ENCODE measurements around the gene TSPAN18. TPM values are rescaled to one million over a fixed set of nuclear protein-coding genes. Genes with fewer than 3 reads are reported as not detected.

Gene TSPAN18
- total and polyA plus RNA-seq, 2 of the 4 experiments (the other 2 are of a cell fraction): 0.36 to 1.1 TPM

GRCh38 chr11:44840521-44841251 is 113.9 kb downstream of the TSPAN18 start:
- in situ Hi-C loops (cut with MboI; ENCODE audit: low sequenced_read_pairs): no loop called here
- no peaks in the 10 kb centered on the region for H3K36me3 ChIP-seq (ENCODE audit: control insufficient read depth, insufficient read depth, low read length)
- H3K56ac ChIP-seq (ENCODE audit: extremely low read depth, insufficient read depth, low read length): no peak overlapping the region
- H3K4me3 ChIP-seq (ENCODE audit: insufficient read depth, low read depth, low read length): no peak overlapping the region
- H2AK9ac ChIP-seq (replicated peaks; ENCODE audit: low read depth, low read length, poor library complexity): no peak overlapping the region
- dilution Hi-C loops (cut with HindIII; ENCODE audit: low sequenced_read_pairs, unreplicated experiment): no loop called here
- H3K9ac ChIP-seq (ENCODE audit: low read depth, low read length): no peak overlapping the region
- H3K14ac ChIP-seq (replicated peaks; ENCODE audit: low read depth, low read length): peak overlapping the region; percentile 26; the same call in 1 of the 2 replicates
- H2BK20ac ChIP-seq (ENCODE audit: low read depth, low read length): peak overlapping the region; percentile 57
- no peak for ATAC-seq (ENCODE audit: low read depth)
- intact Hi-C loops (cut with micrococcal nuclease): loop anchor here (5.0 kb wide), 1 partner anchor 47 kb away; no protein-coding TSS in a partner anchor
- BruUV-seq (replicated peaks): no TSS peak
- H4K91ac ChIP-seq (ENCODE audit: insufficient read depth, low read depth, low read length): peak overlapping the region; percentile 85
- H4K8ac ChIP-seq (ENCODE audit: low read depth in 2 of 2, low read length in 2 of 2): peak overlapping the region; percentile 6 to 7; a peak in 3 of 4 replicates
- 77% methylated on average over 6 of the region's 9 CpGs; no CpG with 5 or more reads in 1 of the 2 experiments for WGBS, 2 experiments (ENCODE audit: extremely low coverage in 2 of 2, insufficient read length in 1 of 2)
- peak overlapping the region; percentile 97 for H3K4ac ChIP-seq (ENCODE audit: low read depth, low read length)
- peak overlapping the region; percentile 91 for H3K18ac ChIP-seq (ENCODE audit: low read depth, low read length)
- H2AK5ac ChIP-seq (ENCODE audit: low read depth, low read length): peak overlapping the region; percentile 10
- no peaks in the 10 kb centered on the region for H3K27me3 ChIP-seq (ENCODE audit: control insufficient read depth, insufficient read depth, low read length)
- DNase-seq: no peak
- H3K79me1 ChIP-seq (ENCODE audit: low read depth in 1 of 2, low read length in 2 of 2): no peaks in the 10 kb centered on the region
- H2BK15ac ChIP-seq (ENCODE audit: low read depth, low read length): peak overlapping the region; percentile 84; the same call in 2 of the 3 replicates
- peak overlapping the region; percentile 48 for H4K5ac ChIP-seq (ENCODE audit: low read depth, low read length)
- H3K9me1 ChIP-seq (ENCODE audit: insufficient read depth, low read length): peaks cover 7% of the 10 kb centered on the region
- H3K23ac ChIP-seq (ENCODE audit: low read depth, low read length): no peak overlapping the region
- H3K4me1 ChIP-seq (ENCODE audit: control insufficient read depth, insufficient read depth, low read length): peaks cover 16% of the 10 kb centered on the region
- TF ChIP-seq POLR2A (IDR thresholded peaks at IDR 0.05; ENCODE audit: low read depth, low read length) (no peak), NFE2L2 (IDR thresholded peaks at IDR 0.05; ENCODE audit: low read depth, low read length) (no peak), SMC3 (IDR thresholded peaks at IDR 0.05; ENCODE audit: low read depth, low read length) (no peak), CEBPB (IDR thresholded peaks at IDR 0.05; ENCODE audit: low read depth, low read length) (no peak), RFX5 (IDR thresholded peaks at IDR 0.05; ENCODE audit: low read depth, low read length) (no peak), RCOR1 (IDR thresholded peaks at IDR 0.05; ENCODE audit: insufficient replicate concordance, low read length) (no peak), CHD1 (IDR thresholded peaks at IDR 0.05; ENCODE audit: low read depth, low read length) (no peak), MAZ (IDR thresholded peaks at IDR 0.05; ENCODE audit: borderline replicate concordance, low read depth, low read length) (no peak), BHLHE40 (IDR thresholded peaks at IDR 0.05; ENCODE audit: low read depth, low read length) (no peak), MAFK (IDR thresholded peaks at IDR 0.05; ENCODE audit: low read depth, low read length) (no peak), MXI1 (IDR thresholded peaks at IDR 0.05; ENCODE audit: borderline replicate concordance, low read depth, low read length) (no peak), RAD21 (IDR thresholded peaks at IDR 0.05; ENCODE audit: low read length) (no peak)
- TF ChIP-seq, protein P1, sequence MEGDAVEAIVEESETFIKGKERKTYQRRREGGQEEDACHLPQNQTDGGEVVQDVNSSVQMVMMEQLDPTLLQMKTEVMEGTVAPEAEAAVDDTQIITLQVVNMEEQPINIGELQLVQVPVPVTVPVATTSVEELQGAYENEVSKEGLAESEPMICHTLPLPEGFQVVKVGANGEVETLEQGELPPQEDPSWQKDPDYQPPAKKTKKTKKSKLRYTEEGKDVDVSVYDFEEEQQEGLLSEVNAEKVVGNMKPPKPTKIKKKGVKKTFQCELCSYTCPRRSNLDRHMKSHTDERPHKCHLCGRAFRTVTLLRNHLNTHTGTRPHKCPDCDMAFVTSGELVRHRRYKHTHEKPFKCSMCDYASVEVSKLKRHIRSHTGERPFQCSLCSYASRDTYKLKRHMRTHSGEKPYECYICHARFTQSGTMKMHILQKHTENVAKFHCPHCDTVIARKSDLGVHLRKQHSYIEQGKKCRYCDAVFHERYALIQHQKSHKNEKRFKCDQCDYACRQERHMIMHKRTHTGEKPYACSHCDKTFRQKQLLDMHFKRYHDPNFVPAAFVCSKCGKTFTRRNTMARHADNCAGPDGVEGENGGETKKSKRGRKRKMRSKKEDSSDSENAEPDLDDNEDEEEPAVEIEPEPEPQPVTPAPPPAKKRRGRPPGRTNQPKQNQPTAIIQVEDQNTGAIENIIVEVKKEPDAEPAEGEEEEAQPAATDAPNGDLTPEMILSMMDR (conservative IDR thresholded peaks at IDR 0.05; ENCODE audit: low read depth, low read length): no peak
- TF ChIP-seq, protein P2, sequence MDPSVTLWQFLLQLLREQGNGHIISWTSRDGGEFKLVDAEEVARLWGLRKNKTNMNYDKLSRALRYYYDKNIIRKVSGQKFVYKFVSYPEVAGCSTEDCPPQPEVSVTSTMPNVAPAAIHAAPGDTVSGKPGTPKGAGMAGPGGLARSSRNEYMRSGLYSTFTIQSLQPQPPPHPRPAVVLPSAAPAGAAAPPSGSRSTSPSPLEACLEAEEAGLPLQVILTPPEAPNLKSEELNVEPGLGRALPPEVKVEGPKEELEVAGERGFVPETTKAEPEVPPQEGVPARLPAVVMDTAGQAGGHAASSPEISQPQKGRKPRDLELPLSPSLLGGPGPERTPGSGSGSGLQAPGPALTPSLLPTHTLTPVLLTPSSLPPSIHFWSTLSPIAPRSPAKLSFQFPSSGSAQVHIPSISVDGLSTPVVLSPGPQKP (IDR thresholded peaks at IDR 0.05; ENCODE audit: borderline replicate concordance, low read depth, low read length): no peak
- H2AFZ ChIP-seq (replicated peaks; ENCODE audit: low read length, poor library complexity): no peak overlapping the region
- ChIA-PET POLR2A (ENCODE audit: unreplicated experiment) (interaction anchor here (0.6 kb wide), 1 partner anchor 22 kb away, joined by 3 read pairs; no protein-coding TSS in a partner anchor), CTCF (interaction anchor here (1.1 kb wide), 1 partner anchor 22 kb away, joined by 3 read pairs; no protein-coding TSS in a partner anchor)
- H2BK120ac ChIP-seq (ENCODE audit: low read depth, low read length): peak overlapping the region; percentile 99
- H2BK5ac ChIP-seq (ENCODE audit: low read depth, low read length, poor library complexity, severe bottlenecking): no peak overlapping the region
- no peaks in the 10 kb centered on the region for H3K9me3 ChIP-seq (ENCODE audit: control insufficient read depth, insufficient read depth, low read length)
- no peak overlapping the region for H3K4me2 ChIP-seq (ENCODE audit: low read depth, low read length)
- no peak overlapping the region for H3K27ac ChIP-seq (ENCODE audit: insufficient read depth, low read length)
- no peaks in the 10 kb centered on the region for H4K20me1 ChIP-seq (ENCODE audit: insufficient read depth, low read length)

All from IMR-90 (cell line).